ENCODE data around the gene CENPW. TPM values are rescaled to one million over a fixed set of nuclear protein-coding genes. Genes with fewer than 3 reads are reported as not detected.

CENPW gene
- polyA plus RNA-seq, 1 donor (not counting 4 experiments of a cell fraction or from before 2014, with no cell fraction given) = 20.9 TPM

GRCh38 chr6:126313941-126314340, 26.0 kb upstream of the CENPW start:
- Histone ChIP-seq H3K9ac (ENCODE audit: control insufficient read depth, extremely low read depth, insufficient read depth, low read length) (no peak overlapping the region), H3K27ac (ENCODE audit: control insufficient read depth, insufficient read depth, low read length) (no peak overlapping the region), H3K9me1 (ENCODE audit: control insufficient read depth, extremely low read depth, insufficient read depth, low read length) (no peaks in the 10 kb centered on the region), H3K9me3 (ENCODE audit: control insufficient read depth, low read depth, low read length) (no peaks in the 10 kb centered on the region), H3K27me3 (ENCODE audit: control insufficient read depth, extremely low read depth, insufficient read depth, low read length) (no peaks in the 10 kb centered on the region), H3K79me2 (ENCODE audit: control insufficient read depth, insufficient read depth, low read length) (no peaks in the 10 kb centered on the region), H4K20me1 (ENCODE audit: control insufficient read depth, extremely low read depth, insufficient read depth, low read length) (no peaks in the 10 kb centered on the region), H3K36me3 (ENCODE audit: control insufficient read depth in 2 of 2, extremely low read depth in 1 of 2, insufficient read depth in 2 of 2, low read length in 2 of 2) (no peaks in the 10 kb centered on the region), H3K4me2 (ENCODE audit: control insufficient read depth, extremely low read depth, insufficient read depth, low read depth, low read length) (no peak overlapping the region), H3K4me3 (ENCODE audit: control insufficient read depth in 2 of 3, extremely low read depth in 1 of 3, insufficient read depth in 2 of 3, low read depth in 1 of 3, low read length in 3 of 3) (no peak overlapping the region), H2AFZ (ENCODE audit: control insufficient read depth, low read length) (no peak overlapping the region), H3K4me1 (ENCODE audit: control insufficient read depth, extremely low read depth, insufficient read depth, low read length) (no peaks in the 10 kb centered on the region)
- DNase-seq (ENCODE audit: low read depth, low spot score) = no peak
- TF ChIP-seq EZH2 (IDR thresholded peaks at IDR 0.05; ENCODE audit: low read length) = no peak
- TF ChIP-seq CTCF (optimal IDR thresholded peaks at IDR 0.05 in 1 of 3, IDR thresholded peaks at IDR 0.05 in 1 of 3, conservative IDR thresholded peaks at IDR 0.05 in 1 of 3; ENCODE audit: extremely low read depth in 1 of 3, insufficient read depth in 2 of 3, low read length in 3 of 3) = no peak
- dilution Hi-C loops (cut with MboI; ENCODE audit: extremely low pct_ligation_motif_present, low sequenced_read_pairs) = no loop called here
- FAIRE-seq = no peak

GRCh38 chr6:126318797-126319196, 21.1 kb upstream of the CENPW start:
- Histone ChIP-seq H3K79me2 (ENCODE audit: control insufficient read depth, insufficient read depth, low read length) (no peaks in the 10 kb centered on the region), H3K4me3 (ENCODE audit: control insufficient read depth in 2 of 3, extremely low read depth in 1 of 3, insufficient read depth in 2 of 3, low read depth in 1 of 3, low read length in 3 of 3) (no peak overlapping the region), H3K9me3 (ENCODE audit: control insufficient read depth, low read depth, low read length) (no peaks in the 10 kb centered on the region), H4K20me1 (ENCODE audit: control insufficient read depth, extremely low read depth, insufficient read depth, low read length) (no peaks in the 10 kb centered on the region), H3K9ac (ENCODE audit: control insufficient read depth, extremely low read depth, insufficient read depth, low read length) (no peak overlapping the region), H3K4me2 (ENCODE audit: control insufficient read depth, extremely low read depth, insufficient read depth, low read depth, low read length) (no peak overlapping the region), H3K9me1 (ENCODE audit: control insufficient read depth, extremely low read depth, insufficient read depth, low read length) (no peaks in the 10 kb centered on the region), H3K27ac (ENCODE audit: control insufficient read depth, insufficient read depth, low read length) (no peak overlapping the region), H3K27me3 (ENCODE audit: control insufficient read depth, extremely low read depth, insufficient read depth, low read length) (no peaks in the 10 kb centered on the region), H3K36me3 (ENCODE audit: control insufficient read depth in 2 of 2, extremely low read depth in 1 of 2, insufficient read depth in 2 of 2, low read length in 2 of 2) (no peaks in the 10 kb centered on the region), H2AFZ (ENCODE audit: control insufficient read depth, low read length) (no peak overlapping the region), H3K4me1 (ENCODE audit: control insufficient read depth, extremely low read depth, insufficient read depth, low read length) (no peaks in the 10 kb centered on the region)
- FAIRE-seq (no peak), DNase-seq (ENCODE audit: low read depth, low spot score) (no peak)
- dilution Hi-C loops (cut with MboI; ENCODE audit: extremely low pct_ligation_motif_present, low sequenced_read_pairs) = no loop called here
- no peak for TF ChIP-seq EZH2 (IDR thresholded peaks at IDR 0.05; ENCODE audit: low read length)
- TF ChIP-seq CTCF (optimal IDR thresholded peaks at IDR 0.05 in 1 of 3, IDR thresholded peaks at IDR 0.05 in 1 of 3, conservative IDR thresholded peaks at IDR 0.05 in 1 of 3; ENCODE audit: extremely low read depth in 1 of 3, insufficient read depth in 2 of 3, low read length in 3 of 3) = no peak

Measured in keratinocyte (primary cell).